Mucosa of stomach (tissue), 1 donor: ENCODE results near the gene SLC6A18.

Experiments
- H3K27me3 ChIP-seq: one replicate; pipeline ENCODE4 v1.7.0; 2013; ENCODE audit warnings: mild to moderate bottlenecking, low read length; ENCODE audit not compliant: control insufficient read depth, insufficient read depth
- H3K36me3 ChIP-seq: one replicate; pipeline ENCODE4 v1.7.0; 2013; ENCODE audit warnings: low read length; ENCODE audit not compliant: control insufficient read depth, insufficient read depth
- H3K4me1 ChIP-seq: one replicate; pipeline ENCODE4 v1.7.0; 2013; ENCODE audit warnings: mild to moderate bottlenecking, low read length; ENCODE audit not compliant: control insufficient read depth, insufficient read depth
- H3K4me3 ChIP-seq: one replicate; pipeline ENCODE4 v1.7.0; 2013; ENCODE audit warnings: low read length
- H3K9ac ChIP-seq: one replicate; pipeline ENCODE4 v1.7.0; 2013; ENCODE audit warnings: mild to moderate bottlenecking, low read length, moderate library complexity
- H3K9me3 ChIP-seq: one replicate; pipeline ENCODE4 v1.7.0; 2013; ENCODE audit warnings: mild to moderate bottlenecking, low read length, moderate library complexity; ENCODE audit not compliant: control insufficient read depth
- donor health status: Pancreatic carcinoma.

SLC6A18 gene

DNA sequence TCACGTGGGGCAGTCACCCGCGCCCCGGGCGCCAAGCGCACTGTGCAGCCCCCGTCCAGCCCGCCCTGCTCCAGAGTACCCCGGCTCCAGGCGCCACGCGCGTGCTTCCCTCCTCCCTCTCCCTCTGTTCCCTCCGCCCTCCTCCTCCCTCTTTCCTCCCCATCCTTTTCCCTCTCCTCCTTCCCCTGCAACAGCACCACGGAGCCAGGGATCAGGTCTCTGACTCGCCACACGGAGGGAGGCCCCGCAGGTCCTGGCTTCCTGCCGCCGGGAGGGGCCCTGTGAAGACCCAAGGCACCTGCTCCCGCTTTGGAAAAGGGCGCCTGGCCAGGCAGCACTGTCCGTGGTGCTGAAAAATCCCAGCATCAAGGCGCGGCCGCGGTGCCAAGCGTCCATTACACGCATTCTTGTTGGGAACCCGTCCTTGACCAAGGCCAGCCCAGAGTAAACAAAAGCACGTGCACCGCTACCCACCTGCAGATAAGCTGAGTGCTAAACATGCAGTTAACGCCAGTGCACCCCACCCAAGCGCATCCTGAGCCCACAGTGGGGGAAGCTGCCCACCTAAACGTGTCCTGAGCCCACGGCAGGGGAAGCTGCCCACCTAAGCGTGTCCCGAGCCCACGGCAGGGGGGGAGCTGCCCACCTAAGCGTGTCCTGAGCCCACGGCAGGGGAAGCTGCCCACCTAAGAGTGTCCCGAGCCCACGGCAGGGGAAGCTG lies 21.7 kb downstream of the SLC6A18 start:
- no peaks in the 10 kb centered on the region for H3K9me3 ChIP-seq
- H3K4me1 ChIP-seq, result no peaks in the 10 kb centered on the region
- H3K4me3 ChIP-seq, result no peak overlapping the region
- H3K36me3 ChIP-seq, result no peaks in the 10 kb centered on the region
- no peak overlapping the region for H3K9ac ChIP-seq
- H3K27me3 ChIP-seq, result peaks cover 30% of the 10 kb centered on the region

DNA sequence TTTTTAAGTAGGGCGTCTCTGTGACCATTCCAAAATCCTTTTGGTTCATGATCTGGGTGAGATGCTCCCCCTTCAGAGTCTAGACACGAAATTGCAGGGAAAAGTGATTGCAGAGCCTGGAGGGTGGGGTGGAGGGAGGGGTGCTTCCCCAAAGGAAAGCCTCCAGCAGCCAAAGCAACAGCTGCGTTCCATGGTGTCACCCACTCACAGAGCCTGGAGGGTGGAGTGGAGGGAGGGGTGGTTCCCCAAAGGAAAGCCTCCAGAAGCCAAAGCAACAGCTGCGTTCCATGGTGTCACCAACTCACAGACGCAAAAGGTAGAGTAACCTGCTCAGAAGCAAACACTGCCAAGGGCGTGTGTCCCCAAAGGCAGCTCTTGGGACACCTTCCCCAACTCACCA lies 22.6 kb downstream of the SLC6A18 start:
- H3K36me3 ChIP-seq, result no peaks in the 10 kb centered on the region
- H3K9ac ChIP-seq, result no peak overlapping the region
- H3K4me3 ChIP-seq, result no peak overlapping the region
- no peaks in the 10 kb centered on the region for H3K9me3 ChIP-seq
- H3K27me3 ChIP-seq, result peaks cover 30% of the 10 kb centered on the region
- H3K4me1 ChIP-seq, result no peaks in the 10 kb centered on the region

DNA sequence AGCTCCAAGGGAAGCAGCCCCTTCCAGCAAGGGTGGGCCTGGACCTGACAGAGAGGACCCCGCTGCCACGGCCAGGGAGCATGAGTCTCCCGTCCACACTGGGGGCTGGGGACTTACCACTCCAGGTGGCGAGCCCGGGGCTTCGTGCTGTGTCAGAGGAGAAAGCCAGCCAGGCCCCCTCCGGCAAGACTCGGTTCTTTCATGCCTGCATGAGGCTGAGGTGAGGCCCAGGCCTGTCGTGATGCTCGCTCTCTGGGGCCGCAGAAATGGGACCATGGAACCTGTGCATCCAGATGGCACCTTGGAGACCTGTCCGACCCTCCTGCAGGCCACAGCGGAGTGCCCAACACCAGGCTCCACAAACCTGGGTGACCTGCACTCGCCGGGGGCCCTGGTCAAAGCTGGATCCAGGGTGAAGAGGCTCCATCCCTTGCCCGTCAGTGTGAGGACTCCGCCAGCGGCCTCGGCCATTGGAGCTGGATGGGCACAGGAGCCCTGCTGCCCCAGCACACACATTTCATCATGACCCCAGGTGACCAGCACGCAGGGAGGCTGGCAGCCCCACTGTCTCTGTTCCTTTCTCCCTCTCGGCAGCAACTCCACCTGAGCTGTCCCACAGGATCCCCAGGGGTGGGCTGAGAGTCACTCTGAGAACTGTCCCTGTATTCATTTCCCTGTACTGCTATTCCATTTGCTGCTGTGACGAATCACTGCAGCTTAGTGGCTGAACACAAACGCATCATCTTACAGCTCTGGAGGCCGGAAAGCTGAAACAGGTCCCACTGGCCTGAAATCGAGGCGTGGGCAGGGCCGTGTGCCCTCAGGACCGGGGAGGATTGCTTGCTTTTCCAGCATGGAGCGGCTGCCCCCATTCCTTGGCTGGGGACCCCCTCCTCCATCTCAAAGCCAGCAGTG lies 24.4 kb downstream of the SLC6A18 start:
- H3K9ac ChIP-seq, result no peak overlapping the region
- H3K36me3 ChIP-seq, result no peaks in the 10 kb centered on the region
- H3K9me3 ChIP-seq, result no peaks in the 10 kb centered on the region
- no peaks in the 10 kb centered on the region for H3K4me1 ChIP-seq
- no peak overlapping the region for H3K4me3 ChIP-seq
- peaks cover 22% of the 10 kb centered on the region for H3K27me3 ChIP-seq

DNA sequence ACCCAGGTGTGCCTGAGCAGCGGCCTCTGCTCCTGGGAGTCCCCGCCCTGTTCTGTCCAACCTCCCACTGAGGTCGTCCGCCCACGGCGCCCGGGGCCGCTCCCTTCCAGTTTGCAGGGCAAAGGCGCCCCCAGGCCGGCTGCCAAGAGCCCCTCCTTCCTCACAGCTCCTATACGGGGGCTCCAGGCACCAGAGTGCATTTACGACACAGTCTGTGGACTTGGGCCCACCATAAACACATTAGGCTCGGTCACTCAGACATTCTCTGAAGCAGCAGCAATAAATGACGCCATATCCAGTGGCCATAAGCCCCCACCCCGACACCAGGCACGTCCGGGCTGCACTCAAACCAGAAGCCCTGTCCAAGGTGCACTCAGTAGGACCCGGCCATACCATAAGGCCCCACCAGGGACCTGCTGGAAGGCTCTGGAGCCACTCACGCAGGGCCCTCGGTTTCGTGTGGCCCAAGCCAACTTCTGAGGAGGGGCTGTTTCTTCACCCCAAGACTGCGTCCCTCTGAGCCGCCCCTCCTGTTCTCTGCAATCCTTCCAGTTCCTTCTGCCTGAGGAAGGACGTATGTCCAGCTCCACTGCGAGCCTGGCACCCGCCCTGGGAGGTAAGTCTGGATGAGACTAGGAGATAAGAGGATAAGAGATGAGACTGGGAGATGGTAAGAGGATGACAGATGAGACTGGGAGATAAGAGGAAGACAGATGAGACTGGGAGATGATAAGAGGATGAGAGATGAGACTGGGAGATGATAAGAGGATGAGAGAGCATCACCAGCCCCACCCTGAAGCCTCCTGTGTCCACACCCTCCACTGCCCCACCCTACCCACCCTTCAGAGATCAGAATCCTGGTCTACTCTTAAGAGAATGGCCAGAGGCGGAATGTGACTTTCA lies 26.7 kb downstream of the SLC6A18 start:
- no peaks in the 10 kb centered on the region for H3K27me3 ChIP-seq
- H3K36me3 ChIP-seq, result no peaks in the 10 kb centered on the region

DNA sequence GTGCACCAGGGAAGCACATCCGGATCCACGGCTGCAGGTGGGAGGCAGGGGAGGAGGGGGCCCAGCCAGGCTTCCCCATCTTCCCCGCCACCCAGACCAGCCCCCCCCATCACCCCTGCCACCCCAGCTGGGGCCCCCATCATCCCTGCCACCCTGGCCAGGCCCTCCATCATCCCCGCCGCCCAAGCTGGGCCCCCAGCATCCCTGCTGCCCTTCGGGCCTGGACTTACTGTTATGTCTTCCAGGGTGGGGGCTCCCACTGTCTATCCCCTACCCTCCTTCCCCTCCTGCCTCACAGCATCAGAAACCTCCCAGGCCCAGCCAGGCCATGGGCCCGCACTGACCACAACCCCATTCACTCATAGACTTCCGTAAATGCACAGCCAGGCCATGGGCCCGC lies 27.5 kb downstream of the SLC6A18 start:
- no peaks in the 10 kb centered on the region for H3K9me3 ChIP-seq
- H3K27me3 ChIP-seq, result no peaks in the 10 kb centered on the region
- no peak overlapping the region for H3K9ac ChIP-seq
- no peak overlapping the region for H3K4me3 ChIP-seq
- no peaks in the 10 kb centered on the region for H3K4me1 ChIP-seq
- no peaks in the 10 kb centered on the region for H3K36me3 ChIP-seq

More for the DNA sequence above, 26.7 kb downstream of the SLC6A18 start:
- Histone ChIP-seq H3K4me1 (no peaks in the 10 kb centered on the region), H3K4me3 (no peak overlapping the region), H3K9ac (no peak overlapping the region), H3K9me3 (no peaks in the 10 kb centered on the region)

DNA sequence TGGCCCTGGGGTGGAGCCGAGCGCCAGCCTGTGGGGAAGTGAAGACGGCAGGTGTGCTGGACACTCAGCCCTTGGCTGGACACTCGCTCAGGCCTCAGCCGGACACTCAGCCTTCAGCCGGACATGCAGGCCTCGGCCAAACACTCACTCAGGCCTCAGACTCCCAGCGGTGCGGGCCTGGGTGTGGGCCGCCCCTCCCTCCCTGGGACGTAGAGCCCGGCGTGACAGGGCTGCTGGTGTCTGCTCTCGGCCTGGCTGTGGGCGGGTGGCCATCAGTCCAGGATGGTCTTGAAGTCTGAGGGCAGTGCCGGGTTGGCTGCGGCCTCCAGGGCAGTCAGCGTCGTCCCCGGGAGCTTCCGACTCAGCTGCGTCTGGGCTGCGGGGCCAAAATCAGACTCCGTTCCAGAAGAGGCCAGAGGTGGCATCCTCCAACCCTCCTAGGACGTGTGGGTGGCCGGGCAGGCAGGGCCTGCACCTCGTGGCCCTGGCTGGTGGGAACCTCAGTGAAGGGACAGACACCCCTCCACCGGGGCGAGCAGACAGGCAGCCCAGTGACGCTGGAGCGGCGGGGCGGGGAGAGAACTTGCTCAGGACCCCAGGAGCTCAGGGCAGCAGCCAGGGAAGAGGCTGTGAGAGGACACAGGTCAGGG lies 28.4 kb downstream of the SLC6A18 start:
- no peak overlapping the region for H3K4me3 ChIP-seq
- no peak overlapping the region for H3K9ac ChIP-seq
- H3K27me3 ChIP-seq, result no peaks in the 10 kb centered on the region

DNA sequence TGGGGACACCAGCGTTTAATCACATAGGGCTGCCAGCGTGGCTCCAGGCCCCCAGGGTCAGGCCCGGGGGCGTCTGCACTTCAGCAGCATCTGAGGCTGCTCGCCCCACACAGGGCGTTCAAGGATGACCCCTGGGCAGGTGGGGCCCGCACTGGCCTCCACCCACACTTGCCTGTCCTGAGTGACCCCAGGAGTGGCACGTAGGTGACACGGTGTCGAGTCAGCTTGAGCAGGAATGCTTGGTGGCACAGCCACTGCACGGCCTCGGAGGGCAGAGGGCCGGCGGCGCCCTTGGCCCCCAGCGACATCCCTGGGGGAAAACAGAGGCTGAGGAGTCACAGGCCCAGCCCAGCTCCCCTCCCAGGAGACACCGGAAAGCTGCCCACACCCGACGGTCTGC lies 29.0 kb downstream of the SLC6A18 start:
- Histone ChIP-seq H3K9ac (no peak overlapping the region), H3K36me3 (no peaks in the 10 kb centered on the region), H3K9me3 (no peaks in the 10 kb centered on the region), H3K4me3 (no peak overlapping the region), H3K27me3 (no peaks in the 10 kb centered on the region), H3K4me1 (no peaks in the 10 kb centered on the region)

More for the DNA sequence above, 28.4 kb downstream of the SLC6A18 start:
- H3K4me1 ChIP-seq, result no peaks in the 10 kb centered on the region
- no peaks in the 10 kb centered on the region for H3K36me3 ChIP-seq
- no peaks in the 10 kb centered on the region for H3K9me3 ChIP-seq

DNA sequence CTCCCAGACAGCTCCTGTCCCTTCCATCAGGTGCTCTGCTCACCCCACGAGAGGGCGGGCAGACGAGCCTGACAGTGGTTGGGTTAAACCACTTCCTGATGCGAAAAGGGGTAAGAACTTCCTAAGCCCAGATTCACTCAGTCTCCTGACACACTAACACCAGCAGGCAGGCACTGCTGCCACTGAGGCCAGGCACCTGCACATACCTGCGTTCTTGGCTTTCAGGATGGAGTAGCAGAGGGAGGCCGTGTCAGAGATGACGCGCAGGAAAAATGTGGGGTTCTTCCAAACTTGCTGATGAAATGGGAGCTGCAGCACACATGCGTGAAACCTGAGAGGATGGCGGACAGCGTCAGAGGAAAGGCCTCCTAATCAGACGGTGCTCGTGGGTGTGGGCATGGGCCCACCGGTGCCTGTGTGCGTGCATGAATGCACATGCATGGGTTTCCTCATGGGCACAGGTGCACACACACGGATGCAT lies 29.9 kb downstream of the SLC6A18 start:
- Histone ChIP-seq H3K36me3 (no peaks in the 10 kb centered on the region), H3K9me3 (no peaks in the 10 kb centered on the region), H3K9ac (no peak overlapping the region), H3K4me3 (no peak overlapping the region), H3K27me3 (no peaks in the 10 kb centered on the region), H3K4me1 (no peaks in the 10 kb centered on the region)

DNA sequence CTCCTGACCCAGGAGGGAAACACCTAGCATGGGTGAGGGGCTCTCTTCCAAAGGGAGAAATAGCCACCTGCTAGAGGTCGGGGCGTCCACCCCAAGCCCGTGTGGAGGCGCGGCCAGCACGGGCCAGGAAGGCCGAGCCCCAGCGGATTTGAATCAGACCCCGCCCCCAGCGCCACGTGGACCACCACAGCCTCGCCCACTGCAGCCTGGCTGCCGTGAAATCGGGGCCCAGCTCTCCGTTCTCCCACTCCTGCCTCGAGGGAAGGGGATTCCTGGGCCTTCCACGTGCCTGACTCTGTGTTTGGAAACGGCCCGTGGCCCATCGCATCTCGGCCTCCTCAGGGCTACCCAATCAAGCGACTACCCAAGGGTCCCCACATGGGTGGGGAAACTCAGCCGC lies 31.6 kb downstream of the SLC6A18 start:
- Histone ChIP-seq H3K4me3 (no peak overlapping the region), H3K27me3 (no peaks in the 10 kb centered on the region), H3K9ac (no peak overlapping the region), H3K9me3 (no peaks in the 10 kb centered on the region), H3K36me3 (no peaks in the 10 kb centered on the region), H3K4me1 (no peaks in the 10 kb centered on the region)

DNA sequence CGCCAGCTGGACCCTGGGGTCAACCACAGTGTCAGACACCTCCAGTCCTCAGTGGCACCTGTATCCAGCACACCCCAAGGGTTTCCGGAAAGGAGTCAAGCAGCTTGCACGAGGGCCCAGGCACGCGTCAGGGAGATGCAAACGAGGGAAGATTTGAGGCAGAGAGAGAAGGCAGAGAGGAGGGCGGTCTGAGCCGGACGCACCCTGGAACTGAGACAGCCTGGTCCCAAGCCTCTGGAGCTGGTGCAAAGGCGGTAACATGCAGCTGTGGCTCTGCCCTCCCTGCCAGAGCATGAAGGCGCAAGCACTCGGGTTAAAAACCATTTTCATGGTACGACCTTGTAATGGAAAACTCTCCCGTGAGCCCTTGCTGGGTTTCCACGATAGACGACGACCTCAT lies 32.2 kb downstream of the SLC6A18 start:
- no peaks in the 10 kb centered on the region for H3K9me3 ChIP-seq
- H3K4me1 ChIP-seq, result no peaks in the 10 kb centered on the region
- H3K36me3 ChIP-seq, result no peaks in the 10 kb centered on the region
- no peak overlapping the region for H3K4me3 ChIP-seq
- no peaks in the 10 kb centered on the region for H3K27me3 ChIP-seq
- no peak overlapping the region for H3K9ac ChIP-seq

DNA sequence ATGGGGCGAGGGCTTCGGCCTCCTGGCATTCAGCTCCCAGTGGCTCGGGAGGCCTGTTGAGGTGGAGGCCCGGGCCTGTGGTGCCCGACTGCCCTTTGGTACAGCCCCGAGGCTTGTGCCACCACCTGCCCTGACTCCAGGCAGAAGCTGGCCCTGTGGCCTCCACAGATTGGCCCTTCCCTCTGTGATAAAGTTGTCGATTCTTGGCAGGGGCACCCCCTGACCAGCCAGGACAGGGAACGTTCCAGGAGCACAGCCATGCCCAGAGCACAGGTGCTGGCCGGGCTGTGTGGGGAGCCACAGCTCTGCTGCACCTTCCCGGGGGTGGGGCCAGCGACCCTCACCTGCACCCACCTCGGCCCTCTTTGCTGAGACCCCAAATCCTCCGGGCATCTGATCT lies 32.7 kb downstream of the SLC6A18 start:
- no peak overlapping the region for H3K4me3 ChIP-seq
- no peaks in the 10 kb centered on the region for H3K9me3 ChIP-seq
- H3K9ac ChIP-seq, result no peak overlapping the region
- H3K27me3 ChIP-seq, result no peaks in the 10 kb centered on the region
- no peaks in the 10 kb centered on the region for H3K36me3 ChIP-seq
- H3K4me1 ChIP-seq, result no peaks in the 10 kb centered on the region
